ENCODE measurements around the gene HMX1. TPM values are rescaled to one million over a fixed set of nuclear protein-coding genes. Genes with fewer than 3 reads are reported as not detected.
A peak's percentile ranks its signal among the peaks of the same experiment; 100 is the strongest.

Gene HMX1
- total RNA-seq, 2 experiments from 2014 or later, result not detected

GRCh38 chr4:8838961-8839431 is 32.6 kb downstream of the HMX1 start:
- Mint-ChIP-seq H3K36me3 (ENCODE audit: low read depth) (no peaks in the 10 kb centered on the region), H3K9me3 (peaks cover 2% of the 10 kb centered on the region), H3K4me1 (ENCODE audit: low read depth) (no peaks in the 10 kb centered on the region), H3K27ac (no peak overlapping the region), H3K4me3 (no peak overlapping the region), H3K27me3 (peaks cover 6% of the 10 kb centered on the region)
- CTCF ChIA-PET, result no interaction called here
- POLR2A ChIA-PET, result no interaction called here
- no peak for TF ChIP-seq CTCF (IDR thresholded peaks at IDR 0.05)
- no peak overlapping the region for H3K27ac ChIP-seq (ENCODE audit: low read depth in 1 of 2, low read length in 2 of 2)
- peaks cover 7 to 26% of the 10 kb centered on the region in 2 experiments for H3K9me3 ChIP-seq (ENCODE audit: control insufficient read depth in 1 of 2, insufficient read depth in 1 of 2, low read length in 2 of 2)
- H3K4me1 ChIP-seq (ENCODE audit: insufficient read depth, low read length), result no peaks in the 10 kb centered on the region
- no peaks in the 10 kb centered on the region for H3K27me3 ChIP-seq (ENCODE audit: control insufficient read depth in 1 of 2, insufficient read depth in 2 of 2, low read length in 2 of 2)
- H3K36me3 ChIP-seq (ENCODE audit: insufficient read depth, low read length), result no peaks in the 10 kb centered on the region
- DNase-seq (peak in 1 of 14 experiments; percentile 19), ATAC-seq (ENCODE audit: poor library complexity) (no peak)
- intact Hi-C loops (cut with DNase I, micrococcal nuclease), result no loop called here
- no peak overlapping the region for H3K4me3 ChIP-seq (ENCODE audit: low read length)

- no peak for ATAC-seq (ENCODE audit: poor library complexity)
- no peaks in the 10 kb centered on the region for H3K36me3 Mint-ChIP-seq (ENCODE audit: low read depth)
Measured at GRCh38 chr4:8838296-8838960, 33.2 kb downstream of the HMX1 start.

GRCh38 chr4:8837181-8837841 is 34.3 kb downstream of the HMX1 start:
- Mint-ChIP-seq H3K4me1 (ENCODE audit: low read depth) (no peaks in the 10 kb centered on the region), H3K4me3 (no peak overlapping the region), H3K27ac (no peak overlapping the region), H3K9me3 (peaks cover 2% of the 10 kb centered on the region), H3K36me3 (ENCODE audit: low read depth) (no peaks in the 10 kb centered on the region), H3K27me3 (peaks cover 6% of the 10 kb centered on the region)
- Histone ChIP-seq H3K27me3 (ENCODE audit: control insufficient read depth in 1 of 2, insufficient read depth in 2 of 2, low read length in 2 of 2) (no peaks in the 10 kb centered on the region), H3K4me3 (ENCODE audit: low read length) (no peak overlapping the region), H3K4me1 (ENCODE audit: insufficient read depth, low read length) (no peaks in the 10 kb centered on the region), H3K27ac (ENCODE audit: low read depth in 1 of 2, low read length in 2 of 2) (no peak overlapping the region), H3K36me3 (ENCODE audit: insufficient read depth, low read length) (no peaks in the 10 kb centered on the region), H3K9me3 (ENCODE audit: control insufficient read depth in 1 of 2, insufficient read depth in 1 of 2, low read length in 2 of 2) (peaks cover 0 to 20% of the 10 kb centered on the region in 2 experiments)
- no peak for ATAC-seq (ENCODE audit: poor library complexity)
- intact Hi-C loops (cut with DNase I, micrococcal nuclease), result no loop called here
- peak in 1 of 14 experiments; percentile 17 for DNase-seq
- CTCF ChIA-PET, result no interaction called here
- POLR2A ChIA-PET, result no interaction called here
- TF ChIP-seq CTCF (IDR thresholded peaks at IDR 0.05), result no peak

More at GRCh38 chr4:8838296-8838960, 33.2 kb downstream of the HMX1 start:
- POLR2A ChIA-PET, result no interaction called here
- H3K27ac ChIP-seq (ENCODE audit: low read depth in 1 of 2, low read length in 2 of 2), result no peak overlapping the region
- H3K4me1 Mint-ChIP-seq (ENCODE audit: low read depth), result no peaks in the 10 kb centered on the region
- H3K36me3 ChIP-seq (ENCODE audit: insufficient read depth, low read length), result no peaks in the 10 kb centered on the region
- peaks cover 7 to 26% of the 10 kb centered on the region in 2 experiments for H3K9me3 ChIP-seq (ENCODE audit: control insufficient read depth in 1 of 2, insufficient read depth in 1 of 2, low read length in 2 of 2)
- H3K27me3 ChIP-seq (ENCODE audit: control insufficient read depth in 1 of 2, insufficient read depth in 2 of 2, low read length in 2 of 2), result no peaks in the 10 kb centered on the region
- no peak for TF ChIP-seq CTCF (IDR thresholded peaks at IDR 0.05)
- H3K9me3 Mint-ChIP-seq, result peaks cover 2% of the 10 kb centered on the region
- no peak overlapping the region for H3K4me3 ChIP-seq (ENCODE audit: low read length)
- no peaks in the 10 kb centered on the region for H3K4me1 ChIP-seq (ENCODE audit: insufficient read depth, low read length)
- CTCF ChIA-PET, result no interaction called here
- no peak overlapping the region for H3K4me3 Mint-ChIP-seq
- no peak overlapping the region for H3K27ac Mint-ChIP-seq
- intact Hi-C loops (cut with DNase I, micrococcal nuclease), result no loop called here
- H3K27me3 Mint-ChIP-seq, result peaks cover 6% of the 10 kb centered on the region
- DNase-seq, result no peak
